Suprapubic skin (tissue), 4 donors: Measurements from ENCODE around the gene DDO. TPM values are rescaled to one million over a fixed set of nuclear protein-coding genes. Genes with fewer than 3 reads are reported as not detected.

Source experiments
- DNase-seq, 2 donors: peaks; one replicate each; pipeline ENCODE4 v3.0.0-alpha.2; 2019; ENCODE audit warnings: low spot score in 2 of 2
- H3K27ac ChIP-seq: fragments of 200-600 bp; sonication (generic); one replicate; pipeline ENCODE4 v1.5.1; 2019
- H3K27me3 ChIP-seq: fragments of 200-600 bp; sonication (generic); one replicate; pipeline ENCODE4 v1.5.1; 2019
- H3K36me3 ChIP-seq: fragments of 200-600 bp; sonication (generic); one replicate; pipeline ENCODE4 v1.5.1; 2019
- H3K4me1 ChIP-seq: fragments of 200-600 bp; sonication (generic); one replicate; pipeline ENCODE4 v1.5.1; 2019
- H3K4me3 ChIP-seq: fragments of 200-600 bp; sonication (generic); one replicate; pipeline ENCODE4 v1.5.1; 2019; ENCODE audit warnings: mild to moderate bottlenecking
- H3K9me3 ChIP-seq: fragments of 200-600 bp; sonication (generic); one replicate; pipeline ENCODE4 v1.5.1; 2019
- CTCF ChIP-seq, 2 donors: fragments of 200-600 bp in 1 of 2; fragments of 450-650 bp in 1 of 2; sonication (generic) in 1 of 2; IDR thresholded peaks; one replicate each; pipeline ENCODE4 v1.5.1; 2016 to 2019; ENCODE audit warnings: antibody characterized with exemption in 2 of 2, mild to moderate bottlenecking in 1 of 2, moderate library complexity in 1 of 2
- EP300 ChIP-seq: sonication (generic); formaldehyde crosslinking; IDR thresholded peaks from one replicate; pipeline ENCODE4 v1.6.1; 2017; ENCODE audit warnings: antibody characterized with exemption
- POLR2A ChIP-seq, 2 donors: fragments of 450-650 bp; IDR thresholded peaks; one replicate each; pipeline ENCODE4 v1.6.1; 2017; ENCODE audit warnings: antibody characterized with exemption in 2 of 2, mild to moderate bottlenecking in 2 of 2, moderate library complexity in 2 of 2
- POLR2AphosphoS5 ChIP-seq, 3 donors: sonication (generic); formaldehyde crosslinking; IDR thresholded peaks; one replicate each; pipeline ENCODE4 v1.6.1; 2017; ENCODE audit warnings: antibody characterized with exemption in 3 of 3
- WGBS: methylation state at CpG from one replicate; pipeline ENCODE4 v1.1.5; 2018; 5-methylcytosine and 5-hydroxymethylcytosine counted together
- total RNA-seq, 4 donors: library from RNA; depleted of rRNA; stranded (reverse); fragments of >200 nt; gene quantifications; one replicate each; pipeline ENCODE4 v1.1.0, GENCODE V29; 2016

DDO gene
- total RNA-seq, 4 donors from 2014 or later, result 0.81 to 1.1 TPM; not detected in 2

DNA sequence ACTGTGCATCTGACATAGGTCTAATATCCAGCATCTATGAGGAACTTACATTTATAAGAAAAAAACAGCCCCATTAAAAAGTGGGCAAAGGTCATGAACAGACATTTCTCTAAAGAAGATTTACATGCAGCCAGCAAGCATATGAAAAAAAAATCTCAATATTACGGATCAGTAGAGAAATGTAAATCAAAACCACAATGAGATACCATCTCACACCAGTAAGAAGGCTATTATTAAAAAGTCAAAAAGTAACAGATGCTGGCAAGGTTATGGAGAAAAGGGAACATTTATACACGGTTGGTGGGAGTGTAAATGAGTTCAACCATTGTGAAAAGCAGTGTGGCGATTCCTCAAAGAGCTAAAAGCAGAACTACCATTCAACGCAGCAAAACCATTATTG, 70.3 kb downstream of the DDO start:
- Histone ChIP-seq H3K9me3 (no peaks in the 10 kb centered on the region), H3K36me3 (no peaks in the 10 kb centered on the region), H3K27ac (no peak overlapping the region), H3K27me3 (no peaks in the 10 kb centered on the region), H3K4me1 (no peaks in the 10 kb centered on the region), H3K4me3 (no peak overlapping the region)
- DNase-seq, result no peak
- WGBS, result 79% methylated on average over 4 of the region's 4 CpGs
- TF ChIP-seq CTCF (IDR thresholded peaks at IDR 0.05), result no peak
- no peak for TF ChIP-seq POLR2AphosphoS5 (IDR thresholded peaks at IDR 0.05)
- TF ChIP-seq EP300, result no peak
- no peak for TF ChIP-seq POLR2A (IDR thresholded peaks at IDR 0.05)

DNA sequence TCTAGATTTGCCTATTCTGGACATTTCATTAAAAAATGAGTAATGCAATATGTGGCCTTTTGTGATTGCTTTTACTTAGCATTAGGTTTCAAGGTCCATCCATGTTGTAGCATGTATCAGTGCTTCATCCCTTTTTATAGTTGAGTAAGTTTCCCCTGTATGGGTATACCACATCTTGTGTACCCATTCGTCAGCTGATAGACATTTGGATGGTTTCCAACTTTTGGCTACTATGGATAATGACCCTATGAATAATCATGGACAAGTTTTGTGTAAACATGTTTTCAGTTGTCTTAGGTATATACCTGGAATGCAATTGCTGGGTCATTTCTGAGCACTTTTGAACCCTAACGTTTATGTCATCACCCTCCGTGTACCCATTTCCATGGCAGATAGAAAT, 72.6 kb downstream of the DDO start:
- Histone ChIP-seq H3K27me3 (no peaks in the 10 kb centered on the region), H3K27ac (no peak overlapping the region), H3K9me3 (no peaks in the 10 kb centered on the region), H3K4me1 (no peaks in the 10 kb centered on the region), H3K4me3 (no peak overlapping the region), H3K36me3 (no peaks in the 10 kb centered on the region)
- 95% methylated on average over 3 of the region's 3 CpGs for WGBS
- DNase-seq, result no peak
- TF ChIP-seq EP300 (no peak), POLR2A (IDR thresholded peaks at IDR 0.05) (no peak), CTCF (IDR thresholded peaks at IDR 0.05) (no peak), POLR2AphosphoS5 (IDR thresholded peaks at IDR 0.05) (no peak)

Other genes starting within 250 kb of the DDO start
- gene WASF1, start 235.9 kb downstream of the DDO start, total RNA-seq, result 10 to 100 TPM in 1 of 4 donors, 1 to 10 TPM in 3; 5.9 to 10.9 (median 6.2) TPM
- gene CDC40, start 235.1 kb downstream of the DDO start, total RNA-seq, result 10 to 100 TPM; 12.3 to 18.6 (median 16.3) TPM
- gene METTL24, start 57.2 kb downstream of the DDO start, total RNA-seq, result 1 to 10 TPM in 1 of 4 donors, under 1 TPM in 1, not detected in 2; 0.45 to 1.7 TPM
- gene SLC22A16, start 61.0 kb upstream of the DDO start, total RNA-seq, result not detected